ENCODE results near the gene C16orf87. TPM values are rescaled to one million over a fixed set of nuclear protein-coding genes. Genes with fewer than 3 reads are reported as not detected.

The C16orf87 gene
- total RNA-seq, 1 experiment from 2014 or later, result 10.2 TPM

GRCh38 chr16:46812781-46813540 lies 18.0 kb downstream of the C16orf87 start (continued):
- TF ChIP-seq FOSL1 (IDR thresholded peaks at IDR 0.05; ENCODE audit: low read depth) (no peak), POLR2A (IDR thresholded peaks at IDR 0.05; ENCODE audit: borderline replicate concordance, extremely low read depth, insufficient read depth, insufficient read length) (no peak), SIN3A (IDR thresholded peaks at IDR 0.05; ENCODE audit: low read depth) (no peak)

GRCh38 chr16:46811682-46812081 lies 19.3 kb downstream of the C16orf87 start:
- CTCF ChIA-PET, result no interaction called here
- intact Hi-C loops (cut with micrococcal nuclease), result no loop called here
- Histone ChIP-seq H2AFZ (ENCODE audit: low read depth, low read length, poor library complexity, severe bottlenecking) (no peak overlapping the region), H4K20me1 (ENCODE audit: insufficient read depth) (no peaks in the 10 kb centered on the region), H3K4me3 (replicated peaks in 1 of 2; ENCODE audit: low read depth in 1 of 2, low read length in 2 of 2) (no peak overlapping the region), H3K9me2 (ENCODE audit: insufficient read depth) (no peaks in the 10 kb centered on the region), H3K27ac (ENCODE audit: low read depth, low read length) (no peak overlapping the region), H3K36me3 (ENCODE audit: control insufficient read depth in 1 of 2, insufficient read depth in 2 of 2, low read length in 2 of 2) (no peaks in the 10 kb centered on the region), H3K4me1 (ENCODE audit: control insufficient read depth in 1 of 2, insufficient read depth in 2 of 2, low read length in 2 of 2) (peaks cover 4 to 9% of the 10 kb centered on the region in 2 experiments; a peak in 3 of 4 replicates), H3K27me3 (ENCODE audit: insufficient read depth, low read length) (no peaks in the 10 kb centered on the region), H3K79me2 (ENCODE audit: insufficient read depth, low read length) (peaks cover 57% of the 10 kb centered on the region), H3K9me3 (ENCODE audit: control insufficient read depth in 1 of 2, insufficient read depth in 1 of 2, low read depth in 1 of 2, low read length in 2 of 2) (peaks cover 0 to 4% of the 10 kb centered on the region in 2 experiments; a peak in 1 of 4 replicates), H3K9ac (ENCODE audit: low read length) (no peak overlapping the region), H3K4me2 (ENCODE audit: low read length) (no peak overlapping the region)
- ATAC-seq (no peak), DNase-seq (ENCODE audit: low read depth, low spot score) (no peak)
- BruUV-seq (replicated peaks), result no TSS peak
- TF ChIP-seq ZBTB33 (IDR thresholded peaks at IDR 0.05; ENCODE audit: extremely low read depth, insufficient replicate concordance, low read length) (no peak), EZH2phosphoT487 (IDR thresholded peaks at IDR 0.05; ENCODE audit: borderline replicate concordance) (no peak), SRF (IDR thresholded peaks at IDR 0.05; ENCODE audit: low read depth) (no peak), EZH2 (IDR thresholded peaks at IDR 0.05) (no peak), JUND (IDR thresholded peaks at IDR 0.05) (no peak), CBX3 (IDR thresholded peaks at IDR 0.05; ENCODE audit: low read depth) (no peak), ATF3 (IDR thresholded peaks at IDR 0.05) (no peak), SP1 (IDR thresholded peaks at IDR 0.05; ENCODE audit: low read depth) (no peak), CEBPB (IDR thresholded peaks at IDR 0.05; ENCODE audit: low read depth) (no peak), ZFX (IDR thresholded peaks at IDR 0.05) (no peak), SIN3A (IDR thresholded peaks at IDR 0.05; ENCODE audit: low read depth) (no peak), TCF7L2 (IDR thresholded peaks at IDR 0.05; ENCODE audit: borderline replicate concordance, extremely low read depth, insufficient read depth, insufficient read length) (no peak), POLR2A (IDR thresholded peaks at IDR 0.05; ENCODE audit: borderline replicate concordance, extremely low read depth, insufficient read depth, insufficient read length) (no peak)
- POLR2A ChIA-PET, result no interaction called here
- RAD21 ChIA-PET (ENCODE audit: low non-redundant PET in 1 of 2, low total read pairs in 2 of 2, uncharacterized antibody in 2 of 2, unreplicated experiment in 2 of 2), result no interaction called here

Measured in HCT116 (cell line).